Measurements from ENCODE around the gene LPAR5. TPM values are rescaled to one million over a fixed set of nuclear protein-coding genes. Genes with fewer than 3 reads are reported as not detected.
"Not testable (repeated sequence)": the region's sequence is repeated elsewhere in the genome, so short reads cannot be mapped to it uniquely, and the experiment has no call there.

The LPAR5 gene
- total RNA-seq, 2 donors from 2014 or later: 2.3 to 3.3 TPM

DNA sequence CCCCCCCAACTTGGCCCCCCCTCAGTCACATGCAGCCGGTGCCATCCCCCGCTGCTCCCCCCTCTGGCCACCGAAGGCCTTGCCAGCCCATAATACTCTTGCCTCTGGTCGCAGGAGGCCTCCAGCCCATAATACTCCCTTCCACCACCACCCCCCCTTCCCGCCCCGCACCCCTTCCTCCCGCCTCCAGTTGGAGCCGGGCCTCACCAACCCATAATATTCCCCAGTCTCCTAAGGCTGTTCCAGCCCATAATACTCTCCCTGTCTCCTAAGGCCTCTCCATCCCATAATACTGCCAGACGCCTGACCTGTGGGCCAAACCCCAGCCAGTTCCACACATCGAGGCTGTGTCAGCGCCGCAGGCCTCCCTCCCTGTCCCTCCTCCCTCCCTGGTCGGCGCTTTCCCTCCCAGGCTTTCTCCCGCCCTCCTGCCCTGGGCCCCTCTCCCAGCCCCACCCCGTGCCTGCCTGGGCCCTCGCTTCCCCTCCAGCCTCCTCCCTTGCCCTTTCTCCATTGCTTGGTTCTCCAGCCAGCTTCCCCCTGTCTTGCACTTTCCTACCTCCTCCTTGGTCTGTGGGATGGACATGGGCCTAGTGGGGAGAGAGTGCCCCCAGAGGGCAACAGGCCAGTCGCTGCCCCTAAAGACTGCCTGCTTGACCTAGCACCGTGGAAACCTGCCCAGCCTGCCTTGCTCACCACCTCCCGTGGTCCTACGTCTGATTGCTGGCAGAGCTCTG lies 21.8 kb downstream of the LPAR5 start:
- intact Hi-C loops (cut with DNase I): no loop called here
- peak; percentile 97 for DNase-seq (ENCODE audit: low spot score)

DNA sequence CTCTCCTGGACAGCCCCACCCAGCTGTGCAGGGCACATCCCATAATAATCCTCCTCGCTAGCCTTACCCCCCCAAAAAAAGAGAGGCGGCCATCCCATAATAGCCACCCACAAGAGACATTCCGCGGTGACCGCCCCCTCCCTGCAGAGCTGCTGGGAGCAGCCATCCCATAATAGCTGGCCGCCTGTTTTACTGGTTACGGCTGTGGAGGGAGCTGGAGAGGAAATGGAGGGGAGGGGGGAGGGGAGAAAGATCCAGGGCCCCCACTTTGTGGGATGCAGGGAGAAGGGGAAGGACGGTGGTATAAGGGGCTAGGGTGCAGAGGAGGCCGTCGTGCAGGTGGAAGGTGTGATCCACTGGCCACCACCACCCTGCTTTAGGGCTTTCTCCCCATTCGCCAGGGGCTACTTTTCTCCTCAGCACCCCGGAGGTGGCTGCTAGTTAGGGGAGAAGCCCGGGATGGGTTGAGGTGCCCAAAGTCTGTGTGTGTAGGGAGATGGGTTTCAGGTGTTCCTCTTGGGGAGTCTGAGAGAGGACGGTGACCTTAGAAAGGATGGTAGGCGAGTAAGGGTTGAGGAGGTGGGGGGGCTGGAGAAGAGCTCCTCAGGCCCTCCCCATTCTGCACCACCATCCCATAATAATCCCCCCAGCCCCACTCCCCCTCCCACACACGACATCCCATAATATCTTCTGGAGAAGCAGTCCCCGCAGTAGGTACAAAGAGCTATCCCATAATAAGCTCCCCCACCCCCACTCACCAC lies 22.6 kb downstream of the LPAR5 start:
- DNase-seq (ENCODE audit: low spot score): peak; percentile 87
- intact Hi-C loops (cut with DNase I): no loop called here

DNA sequence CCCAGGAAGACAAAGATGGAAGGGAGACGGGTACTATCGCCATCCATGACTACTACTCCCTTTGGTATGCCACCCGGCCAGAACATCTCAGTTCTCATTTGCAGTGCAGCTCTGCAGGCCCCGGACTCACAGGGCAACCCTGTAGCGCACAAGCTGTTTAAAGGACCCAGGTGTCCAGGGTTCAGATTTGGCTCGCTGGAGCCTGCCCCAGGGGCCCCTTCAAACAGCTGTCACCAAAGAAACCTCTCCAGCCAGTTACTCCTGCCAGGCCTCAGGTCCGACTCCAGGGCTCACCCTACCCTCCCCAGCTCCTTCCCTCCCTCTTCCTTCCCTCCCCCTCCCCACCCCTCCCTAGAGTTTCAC lies 23.1 kb downstream of the LPAR5 start:
- intact Hi-C loops (cut with DNase I): no loop called here
- DNase-seq (ENCODE audit: low spot score): no peak

DNA sequence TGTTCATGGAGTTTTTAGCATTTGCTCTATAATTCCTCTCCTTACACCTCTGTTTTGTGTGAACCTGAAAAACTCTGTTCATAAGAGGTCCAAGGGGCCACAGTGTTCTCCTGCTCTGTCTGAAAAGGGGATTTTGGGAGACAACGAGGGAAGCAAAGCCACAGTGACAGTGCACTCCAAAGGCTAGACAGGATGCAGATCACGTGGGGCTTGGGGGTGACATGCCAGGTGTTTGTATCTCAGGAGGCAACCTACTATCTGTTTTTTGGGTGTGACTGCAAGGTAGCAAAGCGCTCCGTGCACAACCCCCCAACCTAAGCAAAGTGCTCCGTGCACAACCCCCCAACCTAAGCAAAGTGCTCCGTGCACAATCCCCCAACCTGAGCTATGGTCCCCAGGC lies 23.5 kb downstream of the LPAR5 start:
- intact Hi-C loops (cut with DNase I): no loop called here
- no peak for DNase-seq (ENCODE audit: low spot score)

DNA sequence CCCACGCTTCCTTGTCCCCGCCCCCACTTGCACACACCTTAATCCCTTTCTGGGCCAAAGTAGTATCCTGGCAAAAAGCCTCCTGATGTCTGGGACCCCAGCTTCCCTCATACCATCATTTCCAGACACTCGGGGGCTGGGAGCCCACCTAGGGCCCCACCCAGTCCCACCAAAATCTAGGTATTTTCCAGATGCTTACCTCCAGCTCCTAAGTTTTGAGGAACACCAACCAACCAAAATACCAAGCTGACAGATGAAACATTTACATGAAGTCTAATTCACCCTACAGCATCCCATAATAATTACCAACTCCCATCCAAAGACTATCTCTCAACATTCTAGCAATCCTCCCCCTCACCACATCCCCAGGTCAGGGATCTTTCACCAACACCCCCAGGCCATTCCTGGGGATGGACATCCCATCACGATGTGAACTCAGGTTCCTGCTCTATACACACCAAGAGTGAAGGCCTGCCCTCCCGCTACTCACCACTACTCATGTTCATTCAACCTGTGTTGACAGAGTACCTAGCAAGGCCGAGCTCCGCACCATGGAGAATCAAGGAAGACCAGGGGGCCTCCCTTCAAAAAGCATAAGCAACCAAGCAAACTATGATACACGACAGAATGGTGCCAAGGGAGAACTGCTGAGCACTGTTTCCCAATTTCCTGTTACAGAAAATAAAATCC lies 27.0 kb downstream of the LPAR5 start:
- no peak for DNase-seq (ENCODE audit: low spot score)
- intact Hi-C loops (cut with DNase I): no loop called here

DNA sequence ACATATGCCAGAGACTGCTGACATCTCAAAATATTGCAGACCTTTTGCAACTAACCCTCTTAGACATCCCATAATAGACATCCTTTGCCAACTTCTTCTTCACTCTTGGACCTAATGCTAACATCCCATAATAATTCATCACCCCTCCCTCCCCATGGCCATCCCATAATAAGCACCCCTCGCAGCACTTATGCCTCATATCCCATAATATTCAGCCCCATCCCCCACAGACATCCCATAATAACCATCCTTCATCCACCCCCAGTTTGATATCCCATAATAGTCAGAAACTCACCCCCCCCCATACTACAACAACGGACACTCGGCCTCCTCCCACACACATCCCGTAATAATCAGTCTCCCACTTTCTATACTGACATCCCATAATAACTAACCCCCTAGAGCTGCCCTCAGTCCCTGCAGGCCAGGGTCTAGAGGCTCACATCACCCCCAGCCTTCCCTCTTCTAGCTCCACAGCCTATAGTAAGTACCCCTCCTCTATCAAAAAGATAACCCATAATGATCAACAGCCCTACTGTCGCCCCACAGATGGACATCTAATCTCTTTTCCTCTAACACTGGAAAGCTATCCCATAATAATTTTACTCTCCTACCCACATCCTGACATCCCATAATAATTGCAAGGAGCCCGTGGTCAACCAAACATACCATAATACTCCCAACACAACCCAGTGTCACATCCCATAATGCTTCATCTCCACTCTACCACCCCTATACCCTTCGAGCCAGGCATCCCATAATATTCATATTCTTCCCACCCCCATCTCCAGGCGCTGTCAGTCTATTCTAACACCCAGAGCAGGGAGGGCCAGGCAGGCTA lies 27.8 kb downstream of the LPAR5 start:
- intact Hi-C loops (cut with DNase I): no loop called here
- no peak for DNase-seq (ENCODE audit: low spot score)

DNA sequence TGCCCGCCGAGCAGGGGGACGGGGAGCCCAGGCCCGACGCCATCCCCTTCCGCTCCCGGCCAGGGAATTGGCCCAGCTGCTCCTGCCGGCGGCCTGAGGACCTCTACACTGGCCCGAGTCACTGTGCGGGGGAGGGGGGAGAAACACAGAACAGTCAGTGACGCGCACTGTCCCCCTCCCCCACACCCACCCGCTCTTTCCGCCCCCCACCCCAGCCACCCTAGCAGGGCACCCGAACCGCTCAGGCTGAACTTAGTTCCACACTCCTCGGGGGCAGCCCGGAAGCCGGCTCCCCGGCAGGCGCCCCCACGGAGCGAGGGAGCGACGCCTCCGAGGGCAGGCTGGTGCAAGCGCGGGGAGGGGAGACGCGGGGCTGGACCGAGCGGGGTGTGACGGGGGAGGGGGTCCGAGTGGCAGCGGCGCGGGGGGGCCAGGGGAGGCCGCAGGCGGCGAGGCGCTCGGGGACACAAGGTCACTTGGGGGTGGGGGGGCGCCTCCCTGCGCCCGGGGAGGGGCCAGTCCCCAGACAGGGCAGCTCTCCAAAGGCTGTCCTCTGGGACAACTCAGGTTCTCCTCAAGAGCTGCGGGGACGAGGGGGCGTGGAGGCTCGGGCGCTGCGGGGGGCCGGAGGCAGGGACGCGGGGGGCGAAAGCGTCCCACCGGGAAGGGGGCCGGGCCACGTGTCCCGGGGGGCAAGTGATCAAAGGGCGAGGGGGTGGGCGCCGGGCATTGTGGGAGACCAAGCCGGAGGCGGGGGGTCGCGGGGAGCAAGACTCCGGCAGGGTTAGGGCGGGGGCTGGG lies 29.2 kb downstream of the LPAR5 start:
- intact Hi-C loops (cut with DNase I): no loop called here
- DNase-seq (ENCODE audit: low spot score): peak; percentile 90

DNA sequence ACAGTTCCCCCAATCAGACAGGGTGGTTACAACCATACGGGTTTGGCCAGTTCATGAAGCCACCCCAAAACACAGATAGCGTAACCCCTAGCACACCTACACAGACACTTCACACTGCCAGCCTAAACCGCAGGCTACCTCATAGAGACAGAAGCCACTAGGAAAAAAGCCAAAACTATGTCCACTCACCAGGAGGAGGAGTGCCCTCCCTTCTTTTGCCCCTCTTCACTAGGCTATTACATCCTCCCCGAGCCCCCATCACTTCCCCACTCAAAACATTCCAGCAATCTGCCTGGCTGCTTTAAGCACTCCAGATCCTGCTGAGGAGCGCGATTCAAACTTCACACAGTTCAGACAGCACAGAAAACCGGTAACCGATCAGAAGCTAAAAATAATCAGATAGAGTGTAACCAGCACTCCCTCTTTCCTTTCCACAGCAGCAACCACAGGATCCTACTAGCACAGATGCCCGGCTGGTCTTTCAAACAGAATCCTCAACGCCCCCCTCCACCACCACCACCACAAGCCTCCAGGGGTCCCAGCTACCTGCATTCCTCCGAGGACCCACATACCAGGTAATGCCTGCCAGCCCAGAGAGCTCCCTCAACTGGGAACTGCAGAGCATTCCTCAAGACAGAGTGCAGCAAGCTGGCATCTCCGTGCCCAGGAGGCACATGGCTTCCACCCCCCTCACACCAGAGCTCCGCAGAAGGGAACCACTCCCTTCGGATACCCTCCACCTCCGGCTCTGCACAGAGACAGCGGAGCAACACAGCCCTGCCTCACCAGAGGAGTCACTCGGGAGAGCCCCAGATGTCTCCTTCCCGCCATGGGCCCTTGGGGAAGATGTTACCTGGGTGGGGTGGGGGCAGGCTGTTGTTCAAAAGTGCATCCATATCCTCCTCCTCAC lies 30.1 kb downstream of the LPAR5 start:
- intact Hi-C loops (cut with DNase I): no loop called here
- no peak for DNase-seq (ENCODE audit: low spot score)

DNA sequence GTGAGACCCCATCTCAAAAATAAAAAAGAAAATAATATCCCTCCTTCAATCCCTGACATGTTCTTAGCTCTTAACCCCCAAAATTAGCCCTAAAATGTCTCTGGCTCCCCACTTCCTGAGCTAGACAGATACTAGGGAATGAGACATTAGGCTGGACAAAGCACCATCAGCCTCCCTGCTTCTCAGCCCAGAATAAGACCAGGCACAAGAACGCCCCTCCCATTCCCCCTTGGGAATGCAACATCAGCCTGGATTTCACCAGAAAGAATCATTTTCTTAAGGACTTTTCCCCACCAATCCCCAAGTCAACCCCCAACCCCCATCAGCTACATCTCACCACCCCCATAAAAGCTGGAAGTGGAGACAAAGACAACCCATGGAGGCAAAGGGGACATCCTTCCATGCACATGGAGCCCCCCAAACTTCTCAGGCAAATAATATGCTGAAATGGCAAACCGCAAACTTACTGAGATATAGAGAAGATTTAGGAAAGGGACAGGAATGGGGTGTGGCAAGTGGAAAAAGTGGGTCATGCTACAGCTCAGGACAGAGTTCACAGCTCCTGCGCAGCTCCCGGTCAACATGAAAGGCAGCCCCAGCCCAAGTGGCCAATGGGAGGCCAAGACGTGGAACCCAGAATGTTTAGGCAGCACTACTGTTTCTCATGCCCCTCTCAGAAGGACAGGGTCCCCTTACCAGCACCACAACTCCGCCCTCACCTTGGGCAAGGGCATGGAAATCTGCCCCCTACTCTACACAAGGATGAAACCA lies 31.3 kb downstream of the LPAR5 start:
- DNase-seq (ENCODE audit: low spot score): no peak
- intact Hi-C loops (cut with DNase I): no loop called here

DNA sequence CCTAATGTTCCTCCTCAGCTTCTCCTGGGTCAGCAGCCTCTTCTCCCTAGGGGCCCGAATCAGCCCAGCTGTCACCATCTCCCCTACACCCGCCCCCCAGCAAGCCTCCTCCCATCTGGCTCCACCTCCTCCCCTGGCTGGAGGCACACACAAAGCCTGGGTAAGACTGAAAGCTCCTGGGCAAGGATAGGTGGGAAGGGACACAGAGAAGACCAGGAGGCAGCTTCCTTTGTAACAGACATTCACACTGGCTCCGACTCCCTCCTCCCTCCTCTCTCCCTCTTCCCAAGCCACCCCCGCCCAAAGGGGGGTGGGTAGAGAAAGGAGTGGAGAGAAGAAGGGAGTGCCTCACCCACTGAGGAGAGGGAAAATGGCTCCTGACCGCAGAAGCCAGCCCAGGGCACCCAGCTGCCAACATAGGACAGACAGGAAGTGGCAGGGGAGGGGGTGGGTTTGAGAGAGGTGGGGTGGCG lies 32.6 kb downstream of the LPAR5 start:
- intact Hi-C loops (cut with DNase I): no loop called here
- peak; percentile 80 for DNase-seq (ENCODE audit: low spot score)

DNA sequence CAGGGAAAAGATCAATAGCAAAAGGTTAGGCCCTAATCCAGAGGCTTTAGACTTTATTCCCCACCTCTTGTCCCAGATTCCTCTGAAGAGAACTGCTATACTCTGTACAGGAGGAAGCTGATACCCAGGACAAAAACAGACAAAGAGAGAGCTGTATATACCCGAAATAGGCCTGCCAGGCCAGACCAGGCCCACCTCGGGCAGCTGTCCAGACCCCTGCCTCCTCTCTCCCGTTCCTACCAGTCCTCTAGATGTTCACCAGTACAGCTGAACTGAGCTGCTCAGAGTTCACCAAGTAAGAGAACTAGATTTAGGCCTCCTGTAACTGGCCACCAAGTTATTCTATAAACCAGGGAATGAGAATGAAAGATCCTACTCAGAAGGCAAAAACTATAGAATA lies 33.2 kb downstream of the LPAR5 start:
- no peak for DNase-seq (ENCODE audit: low spot score)
- intact Hi-C loops (cut with DNase I): no loop called here

DNA sequence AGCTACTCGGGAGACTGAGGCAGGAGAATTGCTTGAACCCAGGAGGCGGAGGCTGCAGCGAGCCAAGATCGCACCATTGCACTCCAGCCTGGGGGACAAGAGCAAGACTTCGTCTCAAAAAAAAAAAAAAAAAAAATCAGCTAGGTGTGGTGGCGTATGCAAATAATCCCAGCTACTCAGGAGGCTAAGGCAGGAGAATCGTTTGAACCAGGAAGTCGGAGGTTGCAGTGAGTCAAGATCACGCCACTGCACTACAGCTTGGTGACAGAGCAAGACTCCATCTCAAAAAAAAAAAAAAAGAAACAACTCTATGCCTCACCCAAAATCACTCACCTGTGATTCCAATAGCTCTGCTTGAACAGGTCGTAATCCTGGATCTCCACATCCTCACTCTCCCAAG lies 40.1 kb downstream of the LPAR5 start:
- intact Hi-C loops (cut with DNase I): loop anchor here in 1 of 2 donors (5.0 kb wide), 1 partner anchor 33 kb away; no protein-coding TSS in a partner anchor
- not testable (repeated sequence) for DNase-seq (ENCODE audit: low spot score)

DNA sequence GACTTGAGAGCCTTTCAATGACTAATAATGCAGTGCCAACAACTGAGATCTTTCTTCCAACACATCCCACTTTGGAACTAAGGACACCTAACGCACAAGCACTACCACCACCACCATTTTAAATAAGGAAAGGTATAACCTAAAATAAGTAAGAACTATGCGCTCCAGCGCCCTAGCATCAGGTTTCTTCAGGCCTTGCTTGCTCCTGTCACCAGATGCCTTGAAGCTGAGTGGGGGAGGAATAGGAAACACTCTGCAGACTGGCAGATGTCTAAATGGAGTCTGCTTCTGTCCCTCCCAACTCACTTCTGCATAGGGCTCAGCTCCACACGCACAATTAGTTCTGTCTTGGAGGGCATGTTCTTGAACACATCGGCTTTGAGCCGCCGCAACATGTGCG lies 43.7 kb downstream of the LPAR5 start:
- DNase-seq (ENCODE audit: low spot score): no peak

DNA sequence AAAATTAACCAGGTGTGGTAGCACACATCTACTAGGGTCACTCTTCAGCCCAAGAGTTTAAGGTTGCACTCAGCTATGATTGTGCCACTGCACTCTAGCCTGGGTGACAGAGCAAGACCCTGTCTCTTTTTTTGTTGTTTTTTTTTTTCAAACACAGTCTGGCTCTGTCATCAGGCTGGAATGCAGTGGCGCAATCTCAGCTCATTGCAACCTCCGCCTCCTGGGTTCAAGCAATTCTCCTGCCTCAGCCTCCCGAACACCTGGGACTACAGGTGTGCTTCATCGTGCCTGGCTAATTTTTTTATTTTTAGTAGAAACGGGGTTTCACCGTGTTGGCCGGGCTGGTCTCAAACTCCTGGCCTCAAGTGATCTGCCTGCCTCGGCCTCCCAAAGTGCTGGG lies 49.2 kb downstream of the LPAR5 start:
- DNase-seq (ENCODE audit: low spot score): peak; percentile 18
- intact Hi-C loops (cut with DNase I): not testable (repeated sequence)

More for the DNA sequence above, 43.7 kb downstream of the LPAR5 start:
- intact Hi-C loops (cut with DNase I): no loop called here

DNA sequence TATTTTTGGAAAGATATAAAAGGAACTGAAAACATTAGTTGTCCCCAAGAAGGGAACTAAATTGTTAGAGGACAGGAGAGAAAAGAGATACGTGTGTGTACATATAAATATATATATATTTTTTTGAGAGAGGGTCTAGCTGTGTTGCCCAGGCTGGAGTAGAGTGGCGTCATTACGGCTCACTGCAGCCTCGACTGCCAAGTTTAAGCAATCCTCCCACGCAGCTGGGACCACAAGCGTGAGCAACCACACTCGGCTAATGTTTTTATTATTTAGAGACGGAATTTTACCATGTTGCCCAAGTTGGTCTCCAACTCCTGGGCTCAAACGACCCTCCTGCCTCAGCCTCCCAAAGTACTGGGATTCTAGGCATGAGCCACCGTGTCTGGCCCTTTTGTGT lies 51.5 kb downstream of the LPAR5 start:
- intact Hi-C loops (cut with DNase I): no loop called here
- DNase-seq (ENCODE audit: low spot score): peak; percentile 38

DNA sequence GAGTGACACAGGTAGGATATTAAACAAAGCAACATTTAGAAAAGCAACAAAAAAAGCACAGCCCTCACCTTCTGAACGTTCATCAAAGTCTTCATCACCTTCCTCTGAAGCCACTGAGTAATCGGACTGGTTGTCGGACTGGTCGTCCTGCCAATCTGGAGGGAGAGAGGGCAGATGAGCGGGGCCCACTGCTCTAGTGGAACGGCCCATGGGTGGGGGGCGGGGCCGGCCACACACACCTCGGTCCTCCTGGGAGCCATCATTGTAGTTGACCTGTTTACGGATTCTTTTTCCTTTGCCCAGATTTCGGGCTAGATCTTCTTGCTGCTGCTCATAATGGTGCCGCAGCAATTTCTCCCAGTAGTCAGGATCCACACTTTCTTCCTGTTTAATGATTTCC lies 52.8 kb downstream of the LPAR5 start:
- peak; percentile 7 for DNase-seq (ENCODE audit: low spot score)
- intact Hi-C loops (cut with DNase I): no loop called here

DNA sequence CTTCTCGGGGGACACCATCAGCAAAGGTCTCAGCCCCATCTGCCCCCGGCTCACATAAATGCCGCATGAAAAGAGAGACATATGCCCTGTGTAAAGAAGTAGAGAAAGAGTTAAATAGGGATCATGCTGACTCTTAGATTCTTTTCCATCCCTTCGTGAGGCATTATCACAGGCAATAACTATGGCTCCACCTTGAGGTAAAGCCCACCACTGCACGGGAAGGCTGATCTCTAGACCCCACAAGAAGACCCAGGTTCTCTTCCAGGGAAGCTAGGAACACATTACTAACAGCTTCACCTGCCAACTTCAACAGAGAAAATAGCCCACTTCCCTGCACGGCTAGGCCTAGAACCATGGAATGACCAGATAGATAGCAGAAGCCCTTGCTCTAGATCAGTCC lies 53.6 kb downstream of the LPAR5 start:
- intact Hi-C loops (cut with DNase I): no loop called here

More for the DNA sequence above, 53.6 kb downstream of the LPAR5 start:
- peak; percentile 20 for DNase-seq (ENCODE audit: low spot score)
